Retina (tissue), 1 donor: ENCODE data around the gene TMEM41B.
A peak's percentile ranks its signal among the peaks of the same experiment; 100 is the strongest.
"Not testable (repeated sequence)": the region's sequence is repeated elsewhere in the genome, so short reads cannot be mapped to it uniquely, and the experiment has no call there.

ENCODE experiments used
- DNase-seq: peaks from one replicate; pipeline ENCODE4 v3.0.0-alpha.2; 2016

TMEM41B gene

GRCh38 chr11:9304178-9304577, 10.2 kb downstream of the TMEM41B start:
- no peak for DNase-seq

GRCh38 chr11:9302448-9302847, 11.9 kb downstream of the TMEM41B start:
- no peak for DNase-seq

- no peak for DNase-seq
These were observed 12.7 kb downstream of the TMEM41B start for GRCh38 chr11:9301720-9302119.

GRCh38 chr11:9293646-9294045, 20.7 kb downstream of the TMEM41B start:
- no peak for DNase-seq

GRCh38 chr11:9285850-9286587, 28.4 kb downstream of the TMEM41B start:
- no peak for DNase-seq

- DNase-seq = no peak
These were observed 33.6 kb downstream of the TMEM41B start for GRCh38 chr11:9280655-9281301.

GRCh38 chr11:9277176-9277575, 37.2 kb downstream of the TMEM41B start:
- DNase-seq = no peak

GRCh38 chr11:9276571-9276970, 37.8 kb downstream of the TMEM41B start:
- DNase-seq = peak; percentile 14

- DNase-seq = no peak
These were observed 39.7 kb downstream of the TMEM41B start for GRCh38 chr11:9274499-9275258.

- DNase-seq = no peak
These were observed 40.7 kb downstream of the TMEM41B start for GRCh38 chr11:9273376-9274336.

- no peak for DNase-seq
These were observed 44.8 kb downstream of the TMEM41B start for GRCh38 chr11:9269492-9270013.

GRCh38 chr11:9267680-9268079, 46.7 kb downstream of the TMEM41B start:
- DNase-seq = no peak

GRCh38 chr11:9266926-9267325, 47.5 kb downstream of the TMEM41B start:
- no peak for DNase-seq

- no peak for DNase-seq
These were observed 48.2 kb downstream of the TMEM41B start for GRCh38 chr11:9266132-9266736.

GRCh38 chr11:9265211-9266131, 48.9 kb downstream of the TMEM41B start, which contains the start of gene DENND5A:
Gene DENND5A (minus strand): TSS chr11:9265350. CDS start chr11:9265069, 281 bp downstream.
- peak; percentile 95 for DNase-seq

- DNase-seq = peak; percentile 83
These were observed 49.8 kb downstream of the TMEM41B start for GRCh38 chr11:9264316-9265210.

GRCh38 chr11:9263840-9264315, 50.5 kb downstream of the TMEM41B start:
- DNase-seq = no peak

- DNase-seq = not testable (repeated sequence)
These were observed 53.6 kb downstream of the TMEM41B start for GRCh38 chr11:9260838-9261146.
